Measurements from ENCODE around the gene ACTR10. TPM values are rescaled to one million over a fixed set of nuclear protein-coding genes. Genes with fewer than 3 reads are reported as not detected.

Gene ACTR10
- total RNA-seq, 1 experiment from 2014 or later = 39.6 TPM

DNA sequence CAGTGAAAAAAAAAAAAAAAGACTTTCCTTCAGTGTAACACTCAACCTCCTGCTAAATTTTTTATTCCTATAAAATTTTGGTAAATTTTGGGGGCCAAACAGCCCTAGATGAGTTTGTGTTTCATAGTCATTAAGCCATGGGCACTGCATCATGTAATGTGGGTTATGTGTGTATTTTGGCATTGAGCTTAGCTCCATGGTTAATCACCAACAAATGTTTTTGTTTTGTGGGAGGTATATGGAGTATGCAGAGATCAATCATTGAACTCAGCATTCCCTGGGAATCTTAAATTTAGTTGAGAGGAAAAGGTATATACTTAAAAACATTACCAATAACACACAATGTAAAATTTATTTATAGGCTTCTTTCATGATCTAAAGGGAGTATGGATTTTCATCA is 39.4 kb upstream of the ACTR10 start:
- H3K9ac ChIP-seq (ENCODE audit: low read length) = no peak overlapping the region
- ATAC-seq (no peak), DNase-seq (ENCODE audit: low read depth, low spot score) (no peak)
- BruUV-seq (replicated peaks) = no TSS peak
- ChIA-PET RAD21 (ENCODE audit: low non-redundant PET in 1 of 2, low total read pairs in 2 of 2, uncharacterized antibody in 2 of 2, unreplicated experiment in 2 of 2) (no interaction called here), POLR2A (no interaction called here), CTCF (no interaction called here)
- H3K36me3 ChIP-seq (ENCODE audit: control insufficient read depth in 1 of 2, insufficient read depth in 2 of 2, low read length in 2 of 2) = no peaks in the 10 kb centered on the region
- no peaks in the 10 kb centered on the region for H3K27me3 ChIP-seq (ENCODE audit: insufficient read depth, low read length)
- no peak overlapping the region for H3K4me2 ChIP-seq (ENCODE audit: low read length)
- intact Hi-C loops (cut with micrococcal nuclease) = no loop called here
- H4K20me1 ChIP-seq (ENCODE audit: insufficient read depth) = no peaks in the 10 kb centered on the region
- no peak for TF ChIP-seq CBX3 (IDR thresholded peaks at IDR 0.05; ENCODE audit: low read depth)
- no peak for TF ChIP-seq CEBPB (IDR thresholded peaks at IDR 0.05; ENCODE audit: low read depth)
- no peak for TF ChIP-seq YY1 (IDR thresholded peaks at IDR 0.05; ENCODE audit: extremely low read depth, insufficient replicate concordance, low read depth, low read length)
- TF ChIP-seq ZNF274 (IDR thresholded peaks at IDR 0.05; ENCODE audit: low read depth, low read length) = no peak
- no peak for TF ChIP-seq SIN3A (IDR thresholded peaks at IDR 0.05; ENCODE audit: low read depth)
- TF ChIP-seq JUND (IDR thresholded peaks at IDR 0.05) = no peak
- no peak for TF ChIP-seq ZFX (IDR thresholded peaks at IDR 0.05)
- no peaks in the 10 kb centered on the region for H3K9me3 ChIP-seq (ENCODE audit: control insufficient read depth in 1 of 2, insufficient read depth in 1 of 2, low read depth in 1 of 2, low read length in 2 of 2)
- H3K27ac ChIP-seq (ENCODE audit: low read depth, low read length) = no peak overlapping the region
- H2AFZ ChIP-seq (ENCODE audit: low read depth, low read length, poor library complexity, severe bottlenecking) = no peak overlapping the region
- no peaks in the 10 kb centered on the region for H3K79me2 ChIP-seq (ENCODE audit: insufficient read depth, low read length)
- H3K4me3 ChIP-seq (replicated peaks in 1 of 2; ENCODE audit: low read depth in 1 of 2, low read length in 2 of 2) = no peak overlapping the region
- no peaks in the 10 kb centered on the region for H3K9me2 ChIP-seq (ENCODE audit: insufficient read depth)
- H3K4me1 ChIP-seq (ENCODE audit: control insufficient read depth in 1 of 2, insufficient read depth in 2 of 2, low read length in 2 of 2) = no peaks in the 10 kb centered on the region

DNA sequence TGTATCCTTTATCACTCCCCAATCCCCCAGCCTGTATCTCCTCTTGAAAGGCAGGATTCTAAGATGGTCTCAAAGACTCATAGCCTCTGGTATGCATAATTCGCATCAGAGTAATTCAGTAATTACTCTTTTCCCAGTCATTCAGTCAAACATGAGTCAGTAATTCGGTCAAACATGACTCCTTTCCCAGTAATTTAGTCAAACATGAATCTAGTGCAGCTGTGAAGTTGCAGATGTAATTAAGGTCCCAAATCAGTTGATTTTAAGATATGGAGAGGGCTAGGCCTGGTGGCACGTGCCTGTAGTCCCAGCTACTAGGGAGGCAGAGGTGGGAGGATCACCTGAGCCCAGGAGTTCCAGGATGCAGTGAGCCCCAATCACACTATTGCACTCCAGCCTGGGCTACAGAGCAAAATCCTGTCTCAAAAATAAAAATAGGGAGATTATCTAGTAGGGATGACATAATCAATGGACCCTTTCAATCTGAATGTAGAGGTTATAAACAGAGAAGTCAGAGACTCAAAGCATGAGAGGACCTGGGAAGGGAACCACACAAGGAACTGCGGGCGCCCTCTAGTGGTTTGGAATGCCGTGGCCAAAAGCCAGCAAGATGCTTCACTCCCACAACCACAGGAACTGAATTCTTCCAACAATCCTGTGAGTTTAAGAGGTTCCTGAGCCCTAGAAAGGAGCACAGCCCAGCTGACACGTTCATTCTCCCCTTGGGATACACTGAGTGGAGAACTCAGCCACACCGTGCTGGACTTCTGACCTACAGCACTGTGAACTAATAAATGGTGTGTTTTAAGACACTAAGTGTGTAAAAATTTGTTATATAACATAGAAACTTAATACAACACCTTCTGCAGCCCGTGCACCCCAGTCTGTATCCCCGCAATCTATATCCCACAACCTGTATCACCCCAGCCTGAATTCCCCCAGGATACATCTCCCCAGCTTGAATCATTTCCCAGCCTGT is 33.7 kb upstream of the ACTR10 start:
- intact Hi-C loops (cut with micrococcal nuclease) = loop anchor here (1.0 kb wide), 1 partner anchor 58 kb away; no protein-coding TSS in a partner anchor
- H3K4me2 ChIP-seq (ENCODE audit: low read length) = 0 out of 2 replicates have a peak overlapping the region, but pooled peaks have one; percentile 13
- ChIA-PET RAD21 (ENCODE audit: low non-redundant PET in 1 of 2, low total read pairs in 2 of 2, uncharacterized antibody in 2 of 2, unreplicated experiment in 2 of 2) (no interaction called here), CTCF (interaction anchor here (1.0 to 1.7 kb wide), 2 partner anchors 34 to 58 kb away, joined by 3 to 6 read pairs; no protein-coding TSS in a partner anchor), POLR2A (no interaction called here)
- H3K27ac ChIP-seq (ENCODE audit: low read depth, low read length) = no peak overlapping the region
- DNase-seq (ENCODE audit: low read depth, low spot score) = peak; percentile 62
- H3K4me3 ChIP-seq (replicated peaks in 1 of 2; ENCODE audit: low read depth in 1 of 2, low read length in 2 of 2) = no peak overlapping the region
- no peaks in the 10 kb centered on the region for H4K20me1 ChIP-seq (ENCODE audit: insufficient read depth)
- H3K79me2 ChIP-seq (ENCODE audit: insufficient read depth, low read length) = no peaks in the 10 kb centered on the region
- H3K27me3 ChIP-seq (ENCODE audit: insufficient read depth, low read length) = no peaks in the 10 kb centered on the region
- no peaks in the 10 kb centered on the region for H3K36me3 ChIP-seq (ENCODE audit: control insufficient read depth in 1 of 2, insufficient read depth in 2 of 2, low read length in 2 of 2)
- ATAC-seq = peak; percentile 81
- H3K9me2 ChIP-seq (ENCODE audit: insufficient read depth) = no peaks in the 10 kb centered on the region
- TF ChIP-seq SIN3A (IDR thresholded peaks at IDR 0.05; ENCODE audit: low read depth) (no peak), RAD21 (IDR thresholded peaks at IDR 0.05; ENCODE audit: low read depth) (peak; percentile 74)
- TF ChIP-seq, protein P1, sequence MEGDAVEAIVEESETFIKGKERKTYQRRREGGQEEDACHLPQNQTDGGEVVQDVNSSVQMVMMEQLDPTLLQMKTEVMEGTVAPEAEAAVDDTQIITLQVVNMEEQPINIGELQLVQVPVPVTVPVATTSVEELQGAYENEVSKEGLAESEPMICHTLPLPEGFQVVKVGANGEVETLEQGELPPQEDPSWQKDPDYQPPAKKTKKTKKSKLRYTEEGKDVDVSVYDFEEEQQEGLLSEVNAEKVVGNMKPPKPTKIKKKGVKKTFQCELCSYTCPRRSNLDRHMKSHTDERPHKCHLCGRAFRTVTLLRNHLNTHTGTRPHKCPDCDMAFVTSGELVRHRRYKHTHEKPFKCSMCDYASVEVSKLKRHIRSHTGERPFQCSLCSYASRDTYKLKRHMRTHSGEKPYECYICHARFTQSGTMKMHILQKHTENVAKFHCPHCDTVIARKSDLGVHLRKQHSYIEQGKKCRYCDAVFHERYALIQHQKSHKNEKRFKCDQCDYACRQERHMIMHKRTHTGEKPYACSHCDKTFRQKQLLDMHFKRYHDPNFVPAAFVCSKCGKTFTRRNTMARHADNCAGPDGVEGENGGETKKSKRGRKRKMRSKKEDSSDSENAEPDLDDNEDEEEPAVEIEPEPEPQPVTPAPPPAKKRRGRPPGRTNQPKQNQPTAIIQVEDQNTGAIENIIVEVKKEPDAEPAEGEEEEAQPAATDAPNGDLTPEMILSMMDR (IDR thresholded peaks at IDR 0.05 in 2 of 3, conservative IDR thresholded peaks at IDR 0.05 in 1 of 3; ENCODE audit: borderline replicate concordance in 1 of 3, insufficient read depth in 1 of 3, low read depth in 2 of 3, low read length in 2 of 3) = peak; percentile 41 to 94 (median 94); a peak in 5 of 6 replicates
- BruUV-seq (replicated peaks) = no TSS peak
- peaks cover 5 to 18% of the 10 kb centered on the region in 2 experiments; a peak in 3 of 4 replicates for H3K4me1 ChIP-seq (ENCODE audit: control insufficient read depth in 1 of 2, insufficient read depth in 2 of 2, low read length in 2 of 2)
- peak overlapping the region; percentile 86 for H2AFZ ChIP-seq (ENCODE audit: low read depth, low read length, poor library complexity, severe bottlenecking)
- no peak overlapping the region for H3K9ac ChIP-seq (ENCODE audit: low read length)
- no peaks in the 10 kb centered on the region for H3K9me3 ChIP-seq (ENCODE audit: control insufficient read depth in 1 of 2, insufficient read depth in 1 of 2, low read depth in 1 of 2, low read length in 2 of 2)
